SK-N-SH (cell line): ENCODE results near the gene SLX1A.

Experiments
- EP300 ChIP-seq, 2 experiments: IDR thresholded peaks; 2 replicates each; pipeline versions ENCODE4 v1.4.0 to v1.6.1; 2012; ENCODE audit warnings: borderline replicate concordance in 1 of 2, low read depth in 1 of 2, low read length in 1 of 2
- EZH2phosphoT487 ChIP-seq: fragments of 200-600 bp; sonication (generic); IDR thresholded peaks from 2 replicates; pipeline ENCODE4 v1.6.1; 2017; ENCODE audit warnings: low read depth, mixed run types, mild to moderate bottlenecking, antibody characterized with exemption, moderate library complexity, borderline replicate concordance
- RAD21 ChIP-seq: IDR thresholded peaks from 2 replicates; pipeline ENCODE4 v1.6.1; 2012; ENCODE audit warnings: mild to moderate bottlenecking, low read length

GRCh38 chr16:30186444-30186781 lies 7.3 kb upstream of the SLX1A start:
- TF ChIP-seq RAD21 (no peak), EZH2phosphoT487 (no peak), EP300 (IDR thresholded peaks at IDR 0.05; ENCODE audit: borderline replicate concordance in 1 of 2, low read depth in 1 of 2, low read length in 1 of 2) (no peak)
